Right lobe of liver (tissue), 4 donors: Measurements from ENCODE around the gene UNC5CL.

Experiments used
- POLR2A ChIP-seq: fragments of 450-650 bp; IDR thresholded peaks from one replicate; pipeline ENCODE4 v1.6.1; 2017; ENCODE audit warnings: antibody characterized with exemption, mild to moderate bottlenecking
- TF ChIP-seq, protein P1 (sequence below), 4 donors: fragments of 200-600 bp in 3 of 4; fragments of 450-650 bp in 1 of 4; IDR thresholded peaks; one replicate each; pipeline versions ENCODE4 v1.5.1 to v1.8.0; 2016 to 2022; ENCODE audit warnings: antibody characterized with exemption in 4 of 4, mild to moderate bottlenecking in 2 of 4
- donor health status: DM: no; HTN: no; CAD: no.
- donor health status: DM: no; HTN: no; CAD: no.
- donor health status: DM: no; HTN: yes; CAD: no.

DNA sequence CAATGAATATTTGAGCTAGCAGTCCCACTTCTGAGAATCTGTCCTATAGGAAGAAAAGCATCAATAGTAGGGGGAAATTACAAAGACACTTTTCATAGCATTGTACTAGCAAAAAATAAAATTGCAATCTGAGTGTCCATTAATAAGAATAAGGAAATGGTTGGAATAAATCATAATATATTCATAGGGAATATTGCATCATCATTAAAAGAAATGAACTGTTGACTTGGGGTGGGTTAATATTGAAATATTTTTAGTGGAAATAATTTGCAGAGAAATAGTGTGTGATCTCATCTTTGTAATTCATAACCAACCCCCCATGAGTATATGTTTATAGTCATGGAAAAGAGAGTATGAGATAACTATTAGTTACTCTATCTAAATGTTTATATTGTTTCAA, 46.2 kb upstream of the UNC5CL start:
- TF ChIP-seq, protein P1, sequence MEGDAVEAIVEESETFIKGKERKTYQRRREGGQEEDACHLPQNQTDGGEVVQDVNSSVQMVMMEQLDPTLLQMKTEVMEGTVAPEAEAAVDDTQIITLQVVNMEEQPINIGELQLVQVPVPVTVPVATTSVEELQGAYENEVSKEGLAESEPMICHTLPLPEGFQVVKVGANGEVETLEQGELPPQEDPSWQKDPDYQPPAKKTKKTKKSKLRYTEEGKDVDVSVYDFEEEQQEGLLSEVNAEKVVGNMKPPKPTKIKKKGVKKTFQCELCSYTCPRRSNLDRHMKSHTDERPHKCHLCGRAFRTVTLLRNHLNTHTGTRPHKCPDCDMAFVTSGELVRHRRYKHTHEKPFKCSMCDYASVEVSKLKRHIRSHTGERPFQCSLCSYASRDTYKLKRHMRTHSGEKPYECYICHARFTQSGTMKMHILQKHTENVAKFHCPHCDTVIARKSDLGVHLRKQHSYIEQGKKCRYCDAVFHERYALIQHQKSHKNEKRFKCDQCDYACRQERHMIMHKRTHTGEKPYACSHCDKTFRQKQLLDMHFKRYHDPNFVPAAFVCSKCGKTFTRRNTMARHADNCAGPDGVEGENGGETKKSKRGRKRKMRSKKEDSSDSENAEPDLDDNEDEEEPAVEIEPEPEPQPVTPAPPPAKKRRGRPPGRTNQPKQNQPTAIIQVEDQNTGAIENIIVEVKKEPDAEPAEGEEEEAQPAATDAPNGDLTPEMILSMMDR (IDR thresholded peaks at IDR 0.05): no peak
- no peak for TF ChIP-seq POLR2A
